GDM1 (cell line): Measurements from ENCODE around the gene CLEC9A.

ENCODE experiments used
- DNase-seq: peaks from one replicate; lab custom pipeline; 2025; lab: John Stamatoyannopoulos, UW

The CLEC9A gene

GRCh38 chr12:10110256-10110844 lies 79.9 kb downstream of the CLEC9A start:
- DNase-seq = no peak

DNA sequence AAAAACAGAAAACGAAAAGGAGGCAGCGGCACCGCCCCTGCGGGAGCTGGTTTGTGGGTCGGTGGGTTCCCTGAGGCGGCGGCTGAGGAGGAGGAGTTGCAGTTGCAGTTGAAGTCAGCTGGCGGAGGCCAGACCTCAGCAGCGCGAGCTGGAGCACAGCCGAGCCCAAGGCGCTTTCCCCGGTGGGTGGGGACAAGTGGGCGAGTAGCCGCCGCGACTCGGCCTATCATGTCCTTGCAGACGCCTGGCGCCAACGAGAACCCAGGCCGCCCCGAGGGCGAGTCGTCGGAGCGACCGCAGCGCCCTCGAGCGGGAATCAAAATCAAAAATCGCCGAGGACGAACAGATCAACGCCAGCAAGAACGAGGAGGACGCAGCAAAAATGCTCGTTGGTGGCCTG lies 81.0 kb downstream of the CLEC9A start:
- no peak for DNase-seq

DNA sequence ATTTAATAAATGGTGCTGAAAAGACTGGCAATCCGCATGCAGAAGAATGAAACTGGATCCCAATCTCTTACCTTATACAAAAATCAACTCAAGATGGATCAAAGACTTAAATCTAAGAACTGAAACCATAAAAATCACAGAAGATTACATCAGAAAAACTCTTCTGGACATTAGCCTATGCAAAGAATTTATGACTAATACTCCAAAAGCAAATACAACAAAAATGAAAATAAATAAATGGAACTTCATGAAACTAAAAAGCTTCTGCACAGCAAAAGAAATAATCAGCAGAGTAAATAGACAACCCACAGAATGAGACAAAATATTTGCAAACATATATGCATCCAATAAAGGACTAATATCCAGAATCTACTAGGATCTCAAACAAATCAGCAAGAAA lies 82.6 kb downstream of the CLEC9A start:
- DNase-seq = no peak

GRCh38 chr12:10113920-10114319 lies 83.4 kb downstream of the CLEC9A start:
- no peak for DNase-seq

- no peak for DNase-seq
These were observed 84.8 kb downstream of the CLEC9A start for GRCh38 chr12:10115311-10115710.
